Astrocyte of the spinal cord (primary cell): ENCODE results near the gene MAP4K4.

ENCODE experiments used
- DNase-seq: peaks from one replicate; pipeline ENCODE4 v3.0.0; 2011; ENCODE audit warnings: low read depth, low spot score
- H3K4me3 ChIP-seq: 2 replicates; pipeline ENCODE4 v1.5.1; 2011; ENCODE audit warnings: low read depth, mild to moderate bottlenecking, low read length, moderate library complexity
- in situ Hi-C: cut with HindIII; loops from 2 replicates; pipeline ENCODE4 v1.10.0; 2017; ENCODE audit warnings: low sequenced_read_pairs
- TF ChIP-seq, protein P1 (sequence below): IDR thresholded peaks from 2 replicates; pipeline ENCODE4 v1.5.1; 2012; ENCODE audit warnings: low read depth, mild to moderate bottlenecking, low read length, inconsistent platforms

The MAP4K4 gene

DNA sequence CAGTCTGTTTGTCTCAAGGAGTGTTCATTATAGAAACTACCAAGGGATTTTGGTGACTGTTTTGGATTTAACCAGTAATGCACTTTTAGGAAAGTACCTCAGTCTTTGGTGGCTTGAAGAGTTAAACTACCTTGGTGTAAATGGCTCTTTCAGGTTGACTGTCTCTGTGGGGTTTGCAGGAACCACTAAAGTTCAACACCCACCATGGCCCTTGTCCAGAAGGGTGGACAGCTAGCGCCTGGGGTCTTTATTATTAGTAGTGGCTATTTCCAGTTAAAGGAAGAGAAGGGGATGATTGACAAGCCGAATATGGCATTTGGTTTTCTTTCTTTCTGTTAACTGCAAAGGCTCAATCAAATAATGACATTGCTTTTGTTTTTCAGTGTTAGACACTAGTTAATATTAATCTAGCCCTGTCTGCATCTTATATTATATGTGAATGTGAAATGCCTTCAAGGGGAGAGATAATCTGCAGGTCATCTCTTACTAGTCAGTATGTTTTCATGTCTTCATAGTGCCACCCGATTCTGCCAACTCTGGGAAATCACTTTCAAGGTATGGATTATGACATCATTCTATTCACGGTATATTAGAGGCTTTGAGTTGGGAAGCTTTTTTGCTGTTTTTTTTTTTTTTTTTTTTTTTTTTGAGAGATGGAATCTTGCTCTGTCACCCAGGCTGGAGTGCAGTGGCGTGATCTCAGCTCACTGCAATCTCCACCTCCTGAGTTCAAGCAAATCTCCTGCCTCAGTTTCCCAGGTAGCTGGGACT, 56.4 kb downstream of the MAP4K4 start:
- TF ChIP-seq, protein P1, sequence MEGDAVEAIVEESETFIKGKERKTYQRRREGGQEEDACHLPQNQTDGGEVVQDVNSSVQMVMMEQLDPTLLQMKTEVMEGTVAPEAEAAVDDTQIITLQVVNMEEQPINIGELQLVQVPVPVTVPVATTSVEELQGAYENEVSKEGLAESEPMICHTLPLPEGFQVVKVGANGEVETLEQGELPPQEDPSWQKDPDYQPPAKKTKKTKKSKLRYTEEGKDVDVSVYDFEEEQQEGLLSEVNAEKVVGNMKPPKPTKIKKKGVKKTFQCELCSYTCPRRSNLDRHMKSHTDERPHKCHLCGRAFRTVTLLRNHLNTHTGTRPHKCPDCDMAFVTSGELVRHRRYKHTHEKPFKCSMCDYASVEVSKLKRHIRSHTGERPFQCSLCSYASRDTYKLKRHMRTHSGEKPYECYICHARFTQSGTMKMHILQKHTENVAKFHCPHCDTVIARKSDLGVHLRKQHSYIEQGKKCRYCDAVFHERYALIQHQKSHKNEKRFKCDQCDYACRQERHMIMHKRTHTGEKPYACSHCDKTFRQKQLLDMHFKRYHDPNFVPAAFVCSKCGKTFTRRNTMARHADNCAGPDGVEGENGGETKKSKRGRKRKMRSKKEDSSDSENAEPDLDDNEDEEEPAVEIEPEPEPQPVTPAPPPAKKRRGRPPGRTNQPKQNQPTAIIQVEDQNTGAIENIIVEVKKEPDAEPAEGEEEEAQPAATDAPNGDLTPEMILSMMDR: no peak
- H3K4me3 ChIP-seq: no peak overlapping the region
- no peak for DNase-seq
- in situ Hi-C loops: no loop called here

GRCh38 chr2:101754618-101755017, 57.1 kb downstream of the MAP4K4 start:
- H3K4me3 ChIP-seq: no peak overlapping the region
- in situ Hi-C loops: no loop called here
- TF ChIP-seq, protein P1: no peak
- DNase-seq: peak; percentile 53

- in situ Hi-C loops: no loop called here
- H3K4me3 ChIP-seq: no peak overlapping the region
- DNase-seq: no peak
Measured at GRCh38 chr2:101756266-101756665, 58.8 kb downstream of the MAP4K4 start.

GRCh38 chr2:101758001-101758400, 60.5 kb downstream of the MAP4K4 start:
- TF ChIP-seq, protein P1: no peak
- in situ Hi-C loops: no loop called here
- H3K4me3 ChIP-seq: no peak overlapping the region
- DNase-seq: no peak

More at GRCh38 chr2:101756266-101756665, 58.8 kb downstream of the MAP4K4 start:
- TF ChIP-seq, protein P1: no peak

- DNase-seq: peak; percentile 95
- no peak overlapping the region for H3K4me3 ChIP-seq
- in situ Hi-C loops: no loop called here
- TF ChIP-seq, protein P1: no peak
Measured at GRCh38 chr2:101759162-101759561, 61.7 kb downstream of the MAP4K4 start.

DNA sequence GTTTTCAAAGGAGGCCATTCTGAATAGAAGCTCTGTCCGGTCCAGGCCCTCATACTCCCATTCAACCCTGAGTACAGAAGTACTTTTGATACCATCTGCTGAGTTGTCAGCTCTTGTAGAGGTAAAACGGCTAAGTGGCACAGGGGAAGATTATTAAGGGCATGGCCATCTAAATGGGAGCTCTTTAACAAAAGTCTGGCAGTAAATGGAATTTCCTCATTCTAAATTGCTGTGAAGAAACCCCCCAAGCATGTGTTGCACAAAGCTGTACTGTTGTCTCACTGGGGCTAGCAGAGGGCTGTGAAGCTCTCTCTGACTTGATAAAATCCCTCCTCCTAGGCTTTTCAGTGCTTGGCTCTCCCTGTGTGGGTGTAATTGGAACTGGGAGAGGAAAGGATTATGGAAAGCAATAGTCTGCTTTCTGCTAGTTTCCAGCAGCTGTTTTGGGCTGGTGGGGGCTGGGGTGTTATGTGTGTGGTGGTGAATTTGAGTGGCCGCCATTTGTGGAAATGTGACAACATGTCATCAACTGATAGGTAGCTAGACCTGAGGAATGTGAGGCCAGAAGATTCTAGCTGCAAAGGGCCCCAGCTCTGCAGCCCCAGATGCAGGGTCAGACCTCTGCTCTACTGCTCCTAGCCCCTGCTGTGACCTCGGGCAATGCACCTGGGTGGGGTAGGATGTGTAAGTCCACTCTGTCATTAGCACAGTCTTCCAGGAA, 65.1 kb downstream of the MAP4K4 start:
- H3K4me3 ChIP-seq: no peak overlapping the region
- in situ Hi-C loops: no loop called here
- no peak for DNase-seq
- TF ChIP-seq, protein P1: no peak
